K562 (cell line): Measurements from ENCODE around the gene VANGL1. TPM values are rescaled to one million over a fixed set of nuclear protein-coding genes. Genes with fewer than 3 reads are reported as not detected.

ENCODE experiments used
- ATAC-seq: fragments of 200-7000 bp; cut with Tn5 transposase; 3 replicates; pipeline ENCODE4 v1.9.1; 2020; ENCODE audit warnings: moderate library complexity
- BruUV-seq: library from RNA; stranded (reverse); fragments of 400-500 nt; replicated peaks from 2 replicates; lab custom pipeline; 2021; lab: Mats Ljungman, UMichigan
- CTCF ChIA-PET: fragments of 300-600 bp; formaldehyde crosslinking; extraction: SDS; loops from one replicate; lab custom pipeline; 2021; ENCODE audit warnings: low intra/inter-chr PET ratio; lab: Yijun Ruan, JAX
- POLR2A ChIA-PET: fragments of 300-600, 350-650 bp; sonication (Branson Sonifier 250); formaldehyde crosslinking; extraction: SDS; loops from one replicate; lab custom pipeline; 2021; ENCODE audit warnings: antibody characterized with exemption, inconsistent platforms; lab: Yijun Ruan, JAX
- DNase-seq, 4 experiments: peaks; one replicate each; pipeline versions ENCODE4 v3.0.0 to v3.0.0-alpha.2; 2011 to 2018; ENCODE audit warnings: low spot score in 3 of 4, mixed read lengths in 3 of 4; ENCODE audit errors: extremely low read depth in 1 of 4
- FAIRE-seq: peaks from 2 replicates; lab custom pipeline; 2011; peaks lifted over from hg19 to GRCh38; lab: Jason Lieb, UNC
- H2AFZ ChIP-seq: 2 replicates; pipeline ENCODE4 v1.6.0; 2011; ENCODE audit warnings: low read depth, low read length, control low read depth, inconsistent platforms
- H3K27ac ChIP-seq: fragments of 200-600 bp; 3 replicates; pipeline ENCODE4 v1.8.0; 2011; ENCODE audit warnings: low read depth, mild to moderate bottlenecking, control low read depth, inconsistent platforms, low read length, moderate library complexity, mixed read lengths; ENCODE audit errors: extremely low read depth
- H3K27me3 ChIP-seq, 2 experiments: fragments of 300-600 bp in 1 of 2; 2 replicates in 1 of 2; 3 replicates in 1 of 2; pipeline versions ENCODE4 v1.6.0 to v1.8.0; 2011; ENCODE audit warnings: inconsistent platforms in 2 of 2, low read length in 2 of 2, mild to moderate bottlenecking in 1 of 2, mixed read lengths in 1 of 2, moderate library complexity in 1 of 2; ENCODE audit not compliant: control insufficient read depth in 2 of 2, insufficient read depth in 2 of 2
- H3K36me3 ChIP-seq: fragments of 300-600 bp; 3 replicates; pipeline ENCODE4 v1.8.0; 2011; ENCODE audit warnings: mild to moderate bottlenecking, low read length, inconsistent platforms; ENCODE audit not compliant: control insufficient read depth, insufficient read depth
- H3K4me1 ChIP-seq, 2 experiments: fragments of 200-600 bp in 1 of 2; replicated peaks in 1 of 2; 2 replicates in 1 of 2; 3 replicates in 1 of 2; pipeline versions ENCODE4 v1.5.1 to v1.8.0; 2011; ENCODE audit warnings: inconsistent platforms in 2 of 2, low read length in 2 of 2, mild to moderate bottlenecking in 1 of 2, mixed read lengths in 1 of 2, moderate library complexity in 1 of 2; ENCODE audit not compliant: control insufficient read depth in 2 of 2, insufficient read depth in 2 of 2
- H3K4me2 ChIP-seq: 2 replicates; pipeline ENCODE4 v1.6.1; 2011; ENCODE audit warnings: low read length, control low read depth, inconsistent platforms, mixed read lengths; ENCODE audit not compliant: insufficient read depth
- H3K4me3 ChIP-seq: fragments of 200-600 bp; sonication (generic), shearing (Covaris generic); 2 replicates; pipeline ENCODE4 v1.5.1; 2016; ENCODE audit warnings: control low read depth, inconsistent platforms
- H3K79me2 ChIP-seq: fragments of 200-600 bp; 3 replicates; pipeline ENCODE4 v1.8.0; 2011; ENCODE audit warnings: low read length, inconsistent platforms; ENCODE audit not compliant: control insufficient read depth, insufficient read depth
- H3K9ac ChIP-seq, 2 experiments: 2 replicates each; pipeline versions ENCODE4 v1.6.0 to v1.6.1; 2011; ENCODE audit warnings: low read depth in 2 of 2, low read length in 2 of 2, control low read depth in 1 of 2, inconsistent platforms in 1 of 2, mild to moderate bottlenecking in 1 of 2, mixed read lengths in 1 of 2; ENCODE audit not compliant: insufficient read depth in 1 of 2
- H3K9me1 ChIP-seq: one replicate; pipeline ENCODE4 v1.6.0; 2011; ENCODE audit warnings: inconsistent platforms, mild to moderate bottlenecking, low read length, moderate library complexity; ENCODE audit not compliant: control insufficient read depth, insufficient read depth
- H3K9me3 ChIP-seq: replicated peaks from 2 replicates; pipeline ENCODE4 v1.5.1; 2011; ENCODE audit warnings: low read depth, low read length, inconsistent platforms; ENCODE audit not compliant: control insufficient read depth, insufficient read depth
- H4K20me1 ChIP-seq: replicated peaks from 2 replicates; pipeline ENCODE4 v1.6.1; 2011; ENCODE audit warnings: low read length, inconsistent platforms, mixed read lengths; ENCODE audit not compliant: control insufficient read depth, insufficient read depth
- COPS2 ChIP-seq: fragments of 450-650 bp; conservative IDR thresholded peaks from 2 replicates; pipeline ENCODE4 v1.6.1; 2016; ENCODE audit warnings: mild to moderate bottlenecking, moderate library complexity
- CTBP1 ChIP-seq: fragments of 450-650 bp; IDR thresholded peaks from 2 replicates; pipeline ENCODE4 v1.6.1; 2016; ENCODE audit warnings: borderline replicate concordance
- HNRNPK ChIP-seq: fragments of 200-400 bp; formaldehyde crosslinking; IDR thresholded peaks from one replicate; pipeline ENCODE4 v1.6.1; 2018; ENCODE audit warnings: mild to moderate bottlenecking, low read depth, low read length; ENCODE audit not compliant: poor library complexity, severe bottlenecking
- NFYB ChIP-seq: IDR thresholded peaks from 2 replicates; pipeline ENCODE4 v1.6.1; 2011; ENCODE audit warnings: mild to moderate bottlenecking, moderate library complexity; ENCODE audit not compliant: insufficient read length; ENCODE audit errors: extremely low read depth
- PHB2 ChIP-seq: fragments of 450-650 bp; IDR thresholded peaks from 2 replicates; pipeline ENCODE4 v1.6.1; 2017; ENCODE audit warnings: low read depth
- PTRF ChIP-seq: fragments of 450-650 bp; IDR thresholded peaks from 2 replicates; pipeline ENCODE4 v1.6.1; 2016; ENCODE audit warnings: mild to moderate bottlenecking, missing genetic modification characterization, missing compliant biosample characterization
- SMARCB1 ChIP-seq: IDR thresholded peaks from 2 replicates; pipeline ENCODE4 v1.6.1; 2011; ENCODE audit warnings: improper control_type of control experiment, low read depth; ENCODE audit not compliant: insufficient read length
- TCF7 ChIP-seq: sonication (generic); IDR thresholded peaks from 2 replicates; pipeline ENCODE4 v1.6.1; 2016; ENCODE audit warnings: antibody characterized with exemption, borderline replicate concordance
- ZNF76 ChIP-seq: fragments of 250-450 bp; sonication (Bioruptor Pico); IDR thresholded peaks from 2 replicates; pipeline ENCODE4 v1.4.0; 2020; ENCODE audit warnings: mild to moderate bottlenecking, moderate library complexity, borderline replicate concordance
- WGBS: fragments of 100-300 bp; shearing (Covaris generic); methylation state at CpG from one replicate; pipeline ENCODE4 v1.1.6; 2016; ENCODE audit warnings: low coverage, mixed read lengths; ENCODE audit not compliant: insufficient coverage; ENCODE audit errors: missing lambda C conversion rate; 5-methylcytosine and 5-hydroxymethylcytosine counted together
- in situ Hi-C: fragments of 300-500 bp; cut with MboI; formaldehyde crosslinking; loops from 4 replicates; pipeline ENCODE4 v1.15.0; 2018; ENCODE audit warnings: inconsistent platforms, mixed read lengths
- intact Hi-C: fragments of 100-400 bp; cut with micrococcal nuclease; formaldehyde crosslinking; loops from 2 replicates; pipeline ENCODE4 v1.14.2; 2022
- polyA plus RNA-seq, 8 experiments: library from polyadenylated mRNA; depleted of rRNA in 4 of 8; stranded (reverse) in 5 of 8; unstranded in 3 of 8; fragments of >200 nt; fragmentation: Nextera tagmentation in 2 of 8; fragmentation: Illumina TruSeq in 1 of 8; extraction: Ambion mirVana in 2 of 8; extraction: Trizol in 1 of 8; gene quantifications; 2 replicates each; pipeline versions ENCODE4 v1.2.1 to v1.2.3, GENCODE V29; 2011 to 2014; ENCODE audit warnings: inconsistent platforms in 1 of 8, missing spikeins in 1 of 8
- total RNA-seq, 7 experiments: library from RNA; depleted of rRNA in 6 of 7; stranded (reverse); fragments of >200 nt in 6 of 7; fragmentation: Illumina TruSeq in 2 of 7; extraction: Trizol in 2 of 7; gene quantifications; 2 replicates each; pipeline versions ENCODE4 v1.2.1 to v1.2.3, GENCODE V29; 2011 to 2021; ENCODE audit warnings: low replicate concordance in 1 of 7
- TF ChIP-seq, protein P1 (sequence below): sonication (generic); formaldehyde crosslinking; IDR thresholded peaks from 2 replicates; pipeline ENCODE4 v1.8.1; 2023; ENCODE audit warnings: mild to moderate bottlenecking, missing genetic modification reagents
- TF ChIP-seq, protein P2 (sequence below), 2 experiments: fragments of 450-650 bp in 1 of 2; sonication (generic) in 1 of 2; formaldehyde crosslinking in 1 of 2; IDR thresholded peaks in 1 of 2; conservative IDR thresholded peaks in 1 of 2; 2 replicates each; pipeline versions ENCODE4 v1.6.1 to v1.8.1; 2016 to 2023; ENCODE audit warnings: mild to moderate bottlenecking in 2 of 2, moderate library complexity in 2 of 2, inconsistent platforms in 1 of 2, missing genetic modification reagents in 1 of 2
- TF ChIP-seq, protein P3 (sequence below), 2 experiments: fragments of 450-650 bp in 1 of 2; sonication (generic) in 1 of 2; formaldehyde crosslinking; conservative IDR thresholded peaks; 2 replicates each; pipeline versions ENCODE4 v1.4.0 to v1.8.1; 2020 to 2022; ENCODE audit warnings: mild to moderate bottlenecking in 1 of 2, missing genetic modification reagents in 1 of 2
- TF ChIP-seq, protein P4 (sequence below): fragments of 250-450 bp; sonication (Bioruptor Pico); IDR thresholded peaks from 2 replicates; pipeline ENCODE4 v1.4.0; 2020; ENCODE audit warnings: mild to moderate bottlenecking, moderate library complexity, borderline replicate concordance
- TF ChIP-seq, protein P5 (sequence below): sonication (generic); formaldehyde crosslinking; IDR thresholded peaks from 2 replicates; pipeline ENCODE4 v1.8.1; 2023; ENCODE audit warnings: mild to moderate bottlenecking, missing genetic modification reagents

The VANGL1 gene
- total and polyA plus RNA-seq, 9 of the 15 experiments (the other 6 are each of a cell fraction or from before 2014, with no cell fraction given) = 0.90 to 12.8 (median 9.6) TPM

DNA sequence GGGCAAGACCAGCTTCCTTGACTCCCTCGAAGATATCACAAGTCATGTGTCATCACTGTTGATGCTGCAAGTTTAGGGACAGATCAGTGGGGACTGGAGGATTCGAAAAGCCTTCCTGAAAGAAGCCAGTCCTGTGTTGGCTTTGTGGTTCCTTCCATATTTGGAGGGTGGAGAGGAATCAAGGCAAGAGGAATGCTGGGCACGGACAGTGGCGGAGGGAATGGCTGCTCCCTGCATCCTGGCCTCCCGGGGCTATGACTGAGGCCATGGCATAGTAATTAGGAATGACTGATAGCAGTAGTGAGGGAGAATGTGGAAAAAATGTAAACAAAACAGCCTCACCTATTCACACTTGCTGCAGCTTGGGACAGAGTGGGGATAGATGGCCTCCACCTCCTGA lies 36.4 kb downstream of the VANGL1 start:
- no peak overlapping the region for H3K9ac ChIP-seq
- intact Hi-C loops = loop anchor here (5.0 kb wide), 1 partner anchor 36 kb away; the partner anchor contains the start of gene VANGL1
- H3K9me3 ChIP-seq = no peaks in the 10 kb centered on the region
- FAIRE-seq = no peak
- 76% methylated on average over 5 of the region's 5 CpGs for WGBS
- POLR2A ChIA-PET = interaction anchor here (0.9 to 3.1 kb wide), 2 partner anchors 9 to 15 kb away, joined by 3 to 15 read pairs; no protein-coding TSS in a partner anchor
- H3K27ac ChIP-seq = no peak overlapping the region
- CTCF ChIA-PET = interaction anchor here (1.0 to 2.4 kb wide), 2 partner anchors 70 to 539 kb away, joined by 3 to 9 read pairs; no protein-coding TSS in a partner anchor
- no peaks in the 10 kb centered on the region for H3K27me3 ChIP-seq
- no peak overlapping the region for H2AFZ ChIP-seq
- no peaks in the 10 kb centered on the region for H3K79me2 ChIP-seq
- in situ Hi-C loops = no loop called here
- DNase-seq = no peak
- peaks cover 0 to 3% of the 10 kb centered on the region in 2 experiments; a peak in 1 of 5 replicates for H3K4me1 ChIP-seq
- H3K9me1 ChIP-seq = peaks cover 5% of the 10 kb centered on the region
- ATAC-seq = no peak
- no peak overlapping the region for H3K4me2 ChIP-seq
- H3K36me3 ChIP-seq = peaks cover 30% of the 10 kb centered on the region; the same call in 2 of the 3 replicates
- H4K20me1 ChIP-seq = peaks cover 5% of the 10 kb centered on the region; the same call in 1 of the 2 replicates
- BruUV-seq = no TSS peak
- H3K4me3 ChIP-seq = no peak overlapping the region
- TF ChIP-seq, protein P1, sequence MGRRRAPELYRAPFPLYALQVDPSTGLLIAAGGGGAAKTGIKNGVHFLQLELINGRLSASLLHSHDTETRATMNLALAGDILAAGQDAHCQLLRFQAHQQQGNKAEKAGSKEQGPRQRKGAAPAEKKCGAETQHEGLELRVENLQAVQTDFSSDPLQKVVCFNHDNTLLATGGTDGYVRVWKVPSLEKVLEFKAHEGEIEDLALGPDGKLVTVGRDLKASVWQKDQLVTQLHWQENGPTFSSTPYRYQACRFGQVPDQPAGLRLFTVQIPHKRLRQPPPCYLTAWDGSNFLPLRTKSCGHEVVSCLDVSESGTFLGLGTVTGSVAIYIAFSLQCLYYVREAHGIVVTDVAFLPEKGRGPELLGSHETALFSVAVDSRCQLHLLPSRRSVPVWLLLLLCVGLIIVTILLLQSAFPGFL (CRISPR knock-in tag) = no peak
- TF ChIP-seq HNRNPK (no peak), CTBP1 (no peak), COPS2 (no peak), ZNF76 (CRISPR knock-in tag) (no peak), NFYB (no peak), PHB2 (no peak), PTRF (tag) (no peak), SMARCB1 (no peak), TCF7 (no peak)
- TF ChIP-seq, protein P2, sequence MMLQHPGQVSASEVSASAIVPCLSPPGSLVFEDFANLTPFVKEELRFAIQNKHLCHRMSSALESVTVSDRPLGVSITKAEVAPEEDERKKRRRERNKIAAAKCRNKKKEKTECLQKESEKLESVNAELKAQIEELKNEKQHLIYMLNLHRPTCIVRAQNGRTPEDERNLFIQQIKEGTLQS (IDR thresholded peaks at IDR 0.05) = no peak
- TF ChIP-seq, protein P2 (CRISPR knock-in tag; conservative IDR thresholded peaks at IDR 0.05) = no peak
- TF ChIP-seq, protein P3, sequence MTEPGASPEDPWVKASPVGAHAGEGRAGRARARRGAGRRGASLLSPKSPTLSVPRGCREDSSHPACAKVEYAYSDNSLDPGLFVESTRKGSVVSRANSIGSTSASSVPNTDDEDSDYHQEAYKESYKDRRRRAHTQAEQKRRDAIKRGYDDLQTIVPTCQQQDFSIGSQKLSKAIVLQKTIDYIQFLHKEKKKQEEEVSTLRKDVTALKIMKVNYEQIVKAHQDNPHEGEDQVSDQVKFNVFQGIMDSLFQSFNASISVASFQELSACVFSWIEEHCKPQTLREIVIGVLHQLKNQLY (CRISPR knock-in tag; conservative IDR thresholded peaks at IDR 0.05) = no peak
- TF ChIP-seq, protein P4, sequence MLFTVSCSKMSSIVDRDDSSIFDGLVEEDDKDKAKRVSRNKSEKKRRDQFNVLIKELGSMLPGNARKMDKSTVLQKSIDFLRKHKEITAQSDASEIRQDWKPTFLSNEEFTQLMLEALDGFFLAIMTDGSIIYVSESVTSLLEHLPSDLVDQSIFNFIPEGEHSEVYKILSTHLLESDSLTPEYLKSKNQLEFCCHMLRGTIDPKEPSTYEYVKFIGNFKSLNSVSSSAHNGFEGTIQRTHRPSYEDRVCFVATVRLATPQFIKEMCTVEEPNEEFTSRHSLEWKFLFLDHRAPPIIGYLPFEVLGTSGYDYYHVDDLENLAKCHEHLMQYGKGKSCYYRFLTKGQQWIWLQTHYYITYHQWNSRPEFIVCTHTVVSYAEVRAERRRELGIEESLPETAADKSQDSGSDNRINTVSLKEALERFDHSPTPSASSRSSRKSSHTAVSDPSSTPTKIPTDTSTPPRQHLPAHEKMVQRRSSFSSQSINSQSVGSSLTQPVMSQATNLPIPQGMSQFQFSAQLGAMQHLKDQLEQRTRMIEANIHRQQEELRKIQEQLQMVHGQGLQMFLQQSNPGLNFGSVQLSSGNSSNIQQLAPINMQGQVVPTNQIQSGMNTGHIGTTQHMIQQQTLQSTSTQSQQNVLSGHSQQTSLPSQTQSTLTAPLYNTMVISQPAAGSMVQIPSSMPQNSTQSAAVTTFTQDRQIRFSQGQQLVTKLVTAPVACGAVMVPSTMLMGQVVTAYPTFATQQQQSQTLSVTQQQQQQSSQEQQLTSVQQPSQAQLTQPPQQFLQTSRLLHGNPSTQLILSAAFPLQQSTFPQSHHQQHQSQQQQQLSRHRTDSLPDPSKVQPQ (CRISPR knock-in tag) = no peak
- TF ChIP-seq, protein P5, sequence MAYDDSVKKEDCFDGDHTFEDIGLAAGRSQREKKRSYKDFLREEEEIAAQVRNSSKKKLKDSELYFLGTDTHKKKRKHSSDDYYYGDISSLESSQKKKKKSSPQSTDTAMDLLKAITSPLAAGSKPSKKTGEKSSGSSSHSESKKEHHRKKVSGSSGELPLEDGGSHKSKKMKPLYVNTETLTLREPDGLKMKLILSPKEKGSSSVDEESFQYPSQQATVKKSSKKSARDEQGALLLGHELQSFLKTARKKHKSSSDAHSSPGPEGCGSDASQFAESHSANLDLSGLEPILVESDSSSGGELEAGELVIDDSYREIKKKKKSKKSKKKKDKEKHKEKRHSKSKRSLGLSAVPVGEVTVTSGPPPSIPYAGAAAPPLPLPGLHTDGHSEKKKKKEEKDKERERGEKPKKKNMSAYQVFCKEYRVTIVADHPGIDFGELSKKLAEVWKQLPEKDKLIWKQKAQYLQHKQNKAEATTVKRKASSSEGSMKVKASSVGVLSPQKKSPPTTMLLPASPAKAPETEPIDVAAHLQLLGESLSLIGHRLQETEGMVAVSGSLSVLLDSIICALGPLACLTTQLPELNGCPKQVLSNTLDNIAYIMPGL (CRISPR knock-in tag) = no peak
